HG03095 (cell line): ENCODE measurements around the gene SMYD3.
"Not testable (repeated sequence)": the region's sequence is repeated elsewhere in the genome, so short reads cannot be mapped to it uniquely, and the experiment has no call there.

Source experiments
- ATAC-seq: cut with Tn5 transposase; IDR thresholded peaks from one replicate; pipeline ENCODE4 v1.9.1; 2021; ENCODE audit warnings: moderate library complexity; ENCODE audit not compliant: unreplicated experiment

SMYD3 gene

DNA sequence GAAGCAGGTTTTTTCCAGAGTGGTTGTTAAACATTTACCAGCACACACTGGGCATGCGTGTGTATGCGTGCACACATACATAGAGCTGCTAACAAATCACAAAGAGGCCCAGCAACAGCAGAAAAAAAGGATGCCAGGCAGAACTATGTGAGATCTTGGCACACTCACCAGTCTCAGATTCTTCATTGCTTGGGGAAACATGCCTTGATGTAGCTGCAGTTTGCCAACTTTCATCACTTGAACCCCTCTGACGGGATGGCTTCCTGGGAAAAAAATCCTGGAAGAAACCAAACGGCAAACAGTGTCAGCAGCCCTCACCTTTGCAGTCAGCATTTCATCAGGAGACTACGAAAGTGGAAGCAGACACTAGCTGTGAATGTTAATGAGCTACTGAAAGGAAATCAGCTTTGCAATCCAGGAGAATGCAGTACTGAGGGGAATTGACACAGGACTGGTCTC lies 743.2 kb downstream of the SMYD3 start:
- no peak for ATAC-seq

DNA sequence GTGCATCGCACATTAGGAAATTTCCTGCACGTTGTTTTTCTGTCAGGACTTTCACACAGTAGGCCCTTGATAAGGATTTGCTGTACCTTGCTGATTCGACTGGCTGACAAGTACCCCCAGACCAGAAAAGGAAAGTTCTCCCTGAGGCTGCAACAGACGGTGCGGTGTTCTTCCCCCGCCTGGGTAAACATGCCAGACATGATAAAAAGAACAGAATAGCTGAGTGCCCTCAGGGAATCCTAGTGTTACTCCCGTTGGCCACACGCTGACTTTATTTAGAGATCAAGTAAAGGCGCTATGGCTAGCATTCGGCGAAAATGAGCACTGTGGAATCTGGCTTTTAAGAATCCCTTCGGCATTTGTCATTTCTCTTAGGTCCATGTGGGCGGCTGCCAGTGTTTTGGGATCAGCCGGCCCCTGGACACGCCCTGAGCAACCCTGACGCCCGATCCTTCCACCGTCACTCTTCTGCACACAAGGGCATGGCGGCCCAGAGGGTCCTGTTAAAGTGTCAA lies 744.6 kb downstream of the SMYD3 start:
- no peak for ATAC-seq

GRCh38 chr1:245760301-245760700 lies 746.8 kb downstream of the SMYD3 start:
- no peak for ATAC-seq

GRCh38 chr1:245754463-245754961 lies 752.6 kb downstream of the SMYD3 start:
- ATAC-seq: no peak

DNA sequence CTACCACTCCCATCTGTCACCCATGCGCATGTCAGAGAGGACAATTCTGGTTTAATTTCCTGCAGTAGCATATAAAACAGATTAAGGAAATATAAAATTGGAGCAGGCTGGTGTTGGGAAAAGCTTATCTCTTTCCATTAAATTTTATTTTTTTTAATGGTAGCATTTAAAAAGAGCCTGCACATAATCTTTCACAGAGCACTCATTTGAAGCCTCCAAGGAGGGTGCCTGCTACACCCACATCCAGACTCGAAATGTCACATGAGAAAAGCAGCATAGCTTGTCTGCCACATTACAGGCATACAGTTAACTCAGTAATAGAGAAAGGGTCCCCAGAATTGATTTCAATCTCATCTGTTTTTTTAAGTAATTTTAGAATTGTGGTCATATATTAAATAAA lies 753.3 kb downstream of the SMYD3 start:
- no peak for ATAC-seq

DNA sequence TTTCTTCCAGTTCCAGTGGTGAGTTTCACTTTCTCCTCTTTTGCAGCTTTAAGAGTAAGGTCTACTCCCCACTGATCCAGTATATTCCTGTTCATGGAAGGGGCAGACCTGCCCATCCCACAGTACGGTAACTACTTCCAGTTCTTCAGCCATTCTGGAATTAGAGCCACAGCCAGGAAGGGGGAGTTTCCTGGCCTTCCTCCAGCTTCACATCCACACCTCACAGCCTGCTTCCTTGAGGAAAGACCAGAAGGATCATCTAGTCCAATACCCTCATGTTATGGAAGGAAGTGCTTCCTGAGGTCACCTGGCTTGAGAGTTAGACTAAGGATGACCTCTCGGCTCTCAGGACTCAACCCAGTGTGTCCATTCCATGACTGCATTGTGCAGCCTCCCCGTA lies 754.5 kb downstream of the SMYD3 start:
- ATAC-seq: no peak

GRCh38 chr1:245751726-245752470 lies 755.2 kb downstream of the SMYD3 start:
- ATAC-seq: no peak

- ATAC-seq: no peak
Observed at GRCh38 chr1:245751116-245751515, 756.0 kb downstream of the SMYD3 start.

GRCh38 chr1:245750261-245750660 lies 756.8 kb downstream of the SMYD3 start:
- ATAC-seq: no peak

GRCh38 chr1:245749053-245749452 lies 758.0 kb downstream of the SMYD3 start:
- no peak for ATAC-seq

GRCh38 chr1:245748646-245749045 lies 758.4 kb downstream of the SMYD3 start:
- ATAC-seq: no peak

DNA sequence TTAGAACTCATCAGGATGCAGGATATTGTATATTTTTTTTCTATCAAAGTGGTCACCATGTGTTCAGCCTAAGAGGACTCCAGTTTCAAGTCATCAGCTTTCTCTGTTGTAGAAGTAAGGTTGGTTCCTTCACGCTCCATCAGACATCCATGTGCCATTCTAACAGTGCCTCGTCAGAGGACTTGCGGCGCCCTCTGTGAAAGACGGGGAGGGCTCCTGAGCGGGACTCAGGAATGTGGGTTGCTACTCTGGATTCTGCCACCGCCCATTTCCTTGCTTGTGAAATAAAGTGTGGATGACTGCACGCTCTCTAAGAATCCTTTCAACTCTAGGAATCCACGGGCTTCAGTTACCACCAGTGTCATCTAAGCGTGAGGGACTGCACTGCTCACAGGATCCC lies 758.8 kb downstream of the SMYD3 start:
- no peak for ATAC-seq

DNA sequence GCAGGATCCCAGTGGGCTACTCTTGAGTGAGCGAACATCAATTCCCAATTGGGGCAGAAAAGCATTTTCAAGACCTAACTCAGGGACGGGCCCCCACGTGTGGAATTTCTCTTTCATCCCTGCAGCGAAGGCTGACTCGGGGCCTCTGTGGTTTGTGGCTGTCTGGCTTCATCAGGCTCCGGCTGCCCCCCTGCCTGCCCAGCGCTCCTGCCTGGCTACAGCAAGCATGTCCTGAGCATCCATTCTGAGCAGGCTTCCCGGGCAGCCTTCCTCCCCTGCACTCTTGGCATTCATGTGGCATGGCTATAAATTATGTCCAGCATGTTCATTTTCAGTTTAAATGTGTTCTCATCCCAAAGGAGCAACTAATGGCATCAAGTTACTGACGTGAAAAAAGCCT lies 764.2 kb downstream of the SMYD3 start:
- no peak for ATAC-seq

DNA sequence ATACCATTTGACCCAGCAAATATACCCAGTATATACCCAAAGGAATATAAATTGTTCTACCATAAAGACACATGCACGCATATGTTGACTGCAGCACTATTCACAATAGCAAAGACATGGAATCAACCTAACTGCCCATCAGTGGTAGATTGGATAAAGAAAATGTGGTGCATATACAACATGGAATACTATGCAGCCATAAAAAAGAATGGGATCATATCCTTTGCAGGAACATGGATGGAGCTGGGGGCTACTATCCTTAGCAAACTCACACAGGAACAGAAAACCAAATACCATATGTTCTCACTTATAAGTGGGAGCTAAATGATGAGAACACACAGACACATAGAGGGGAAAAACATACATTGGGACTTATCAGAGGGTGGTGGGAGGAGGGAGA lies 766.7 kb downstream of the SMYD3 start:
- not testable (repeated sequence) for ATAC-seq

- ATAC-seq: no peak
Observed at GRCh38 chr1:245730801-245731200, 776.3 kb downstream of the SMYD3 start.

DNA sequence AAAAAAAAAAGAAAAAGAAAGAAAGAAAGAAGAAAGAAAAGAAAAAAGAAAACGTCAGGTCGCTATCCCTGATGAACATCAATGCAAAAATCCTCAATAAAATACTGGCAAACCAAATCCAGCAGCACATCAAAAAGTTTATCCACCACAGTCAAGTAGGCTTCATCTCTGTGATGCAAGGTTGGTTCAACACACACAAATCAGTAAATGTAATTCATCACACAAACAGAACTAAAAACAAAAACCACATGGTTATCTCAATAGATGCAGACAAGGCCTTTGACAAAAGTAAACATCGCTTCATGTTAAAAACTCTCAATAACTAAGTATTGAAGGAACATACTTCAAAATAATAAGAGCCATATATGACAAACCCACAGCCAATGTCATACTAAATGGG lies 779.0 kb downstream of the SMYD3 start:
- not testable (repeated sequence) for ATAC-seq

DNA sequence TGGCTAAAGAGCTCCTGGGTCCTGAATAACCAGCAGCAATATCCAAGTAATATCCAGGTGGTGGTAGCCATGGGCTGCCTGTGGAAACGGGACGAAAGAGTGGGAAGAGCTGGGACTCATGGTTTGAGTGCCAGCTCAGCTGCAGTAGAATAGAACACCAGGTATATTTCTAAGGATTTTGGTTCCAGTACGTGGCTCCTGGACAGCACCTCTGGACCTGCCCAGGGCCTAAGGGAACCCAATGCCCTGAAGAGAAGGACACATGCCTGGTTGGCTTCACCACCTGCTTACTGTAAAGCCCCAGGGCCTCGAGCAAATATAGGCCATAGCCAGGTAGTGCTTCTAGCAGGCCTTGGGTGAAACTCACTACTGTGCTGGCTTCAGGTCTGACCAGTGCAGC lies 785.6 kb downstream of the SMYD3 start:
- no peak for ATAC-seq

GRCh38 chr1:245718951-245719350 lies 788.1 kb downstream of the SMYD3 start:
- ATAC-seq: no peak

- no peak for ATAC-seq
Observed at GRCh38 chr1:245718123-245718522, 789.0 kb downstream of the SMYD3 start.

DNA sequence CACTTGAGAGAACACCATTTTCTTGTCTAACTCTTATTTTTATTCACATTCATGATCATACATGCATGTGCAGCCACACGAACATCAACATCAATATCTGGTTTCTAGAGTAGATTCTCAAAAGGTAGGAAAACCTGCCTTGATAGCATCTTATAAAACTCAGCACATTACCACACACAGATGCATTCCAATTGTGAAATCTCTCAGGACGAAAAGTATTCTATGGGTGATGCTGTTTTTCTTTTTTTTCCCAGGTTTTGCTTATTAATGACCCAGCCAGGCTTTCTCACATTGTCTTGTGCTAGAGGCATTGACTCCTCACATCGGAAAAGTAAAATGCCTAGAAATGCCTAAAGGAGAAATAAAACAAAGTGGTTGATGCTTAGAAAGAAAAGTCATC lies 789.5 kb downstream of the SMYD3 start:
- ATAC-seq: no peak

DNA sequence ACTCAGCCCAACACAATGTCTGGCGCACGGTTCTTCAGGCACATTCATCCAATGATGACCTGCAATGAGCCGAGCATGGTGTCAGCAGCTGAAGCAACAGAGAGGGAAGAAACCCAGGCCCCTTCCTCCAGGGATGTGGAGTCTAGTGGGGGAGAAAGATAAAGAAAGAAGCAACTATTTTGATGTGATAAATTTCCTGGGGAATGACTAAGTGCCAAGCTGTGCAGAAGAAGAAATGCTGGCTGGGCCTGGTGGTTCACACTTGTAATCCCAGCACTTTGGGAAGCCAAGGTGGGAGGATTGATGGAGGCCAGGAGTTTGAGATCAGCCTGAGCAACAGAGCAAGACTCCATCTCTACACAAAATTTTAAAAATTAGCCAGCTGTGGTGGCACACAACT lies 790.5 kb downstream of the SMYD3 start:
- ATAC-seq: no peak

DNA sequence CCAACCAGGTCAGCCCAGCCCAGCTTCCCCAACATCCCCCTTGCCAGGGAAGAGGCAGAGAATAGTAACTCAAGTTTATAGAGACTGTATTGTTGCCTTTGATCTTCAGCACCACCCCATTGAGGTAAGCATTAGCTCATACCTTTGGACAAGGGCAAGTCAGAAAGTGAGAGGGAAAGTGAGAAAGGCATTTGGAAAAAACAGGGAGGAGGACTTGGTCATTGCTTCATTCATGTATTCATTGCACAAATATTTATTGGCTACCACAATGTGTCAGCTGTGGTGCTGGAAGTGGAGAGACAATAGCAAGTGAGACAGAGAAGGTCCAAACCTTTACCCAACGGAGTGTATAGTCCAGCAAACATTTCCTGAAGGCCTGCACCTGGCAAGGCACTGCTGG lies 791.1 kb downstream of the SMYD3 start:
- no peak for ATAC-seq

GRCh38 chr1:245715291-245715701 lies 791.8 kb downstream of the SMYD3 start:
- no peak for ATAC-seq
